Kasumi-1 (cell line): ENCODE data around the gene GLS2.
A peak's percentile ranks its signal among the peaks of the same experiment; 100 is the strongest.
"Not testable (repeated sequence)": the region's sequence is repeated elsewhere in the genome, so short reads cannot be mapped to it uniquely, and the experiment has no call there.

Experiments
- DNase-seq, 2 experiments: peaks; one replicate each; lab custom pipeline; 2025; lab: John Stamatoyannopoulos, UW

GLS2 gene

GRCh38 chr12:56488041-56488955 lies at the start of gene GLS2:
Gene GLS2, minus strand, starts transcription at chr12:56488161. Its CDS starts 43 bp downstream, at chr12:56488118.
- DNase-seq: peak; percentile 19 to 25

DNA sequence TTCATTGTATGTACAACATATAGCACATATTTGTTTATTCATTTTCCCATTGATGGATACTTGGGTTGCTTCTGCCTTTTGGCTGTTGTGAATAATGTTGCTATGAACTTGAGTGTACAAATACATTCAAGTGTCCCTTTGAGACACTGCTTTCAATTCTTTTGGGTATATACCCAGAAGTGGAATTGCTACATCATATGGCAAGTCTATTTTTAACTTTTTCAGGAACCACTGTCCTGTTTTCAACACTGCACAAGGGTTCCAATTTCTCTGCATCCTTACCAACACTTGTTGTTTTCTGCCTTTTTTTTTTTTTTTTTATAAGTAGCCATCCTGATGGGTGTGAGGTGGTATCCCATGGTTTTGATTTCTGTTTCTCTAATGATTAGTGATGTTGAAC lies 49.6 kb upstream of the GLS2 start:
- peak in 1 of 2 experiments; percentile 8 for DNase-seq

- DNase-seq: no peak
Observed at GRCh38 chr12:56530390-56531055, 42.6 kb upstream of the GLS2 start.

GRCh38 chr12:56529656-56530055 lies 41.7 kb upstream of the GLS2 start:
- no peak for DNase-seq

DNA sequence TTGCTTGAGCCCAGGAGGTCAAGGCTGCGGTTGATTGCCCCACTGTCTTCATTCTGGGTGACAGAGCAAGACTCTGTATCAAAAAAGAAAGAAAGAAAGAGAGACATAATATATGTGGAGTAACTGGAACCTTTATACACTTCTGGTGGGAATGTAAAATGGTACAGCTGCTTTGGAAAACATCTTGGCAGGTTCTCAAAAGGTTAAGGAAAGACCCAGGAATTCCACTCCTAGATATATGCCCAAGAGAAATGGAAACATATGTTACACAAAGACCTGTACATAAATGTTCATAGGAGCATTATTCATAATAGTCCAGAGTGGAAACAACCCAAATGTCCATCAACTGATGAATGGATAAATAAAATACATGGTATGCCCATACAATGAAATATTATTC lies 40.9 kb upstream of the GLS2 start:
- DNase-seq: no peak

DNA sequence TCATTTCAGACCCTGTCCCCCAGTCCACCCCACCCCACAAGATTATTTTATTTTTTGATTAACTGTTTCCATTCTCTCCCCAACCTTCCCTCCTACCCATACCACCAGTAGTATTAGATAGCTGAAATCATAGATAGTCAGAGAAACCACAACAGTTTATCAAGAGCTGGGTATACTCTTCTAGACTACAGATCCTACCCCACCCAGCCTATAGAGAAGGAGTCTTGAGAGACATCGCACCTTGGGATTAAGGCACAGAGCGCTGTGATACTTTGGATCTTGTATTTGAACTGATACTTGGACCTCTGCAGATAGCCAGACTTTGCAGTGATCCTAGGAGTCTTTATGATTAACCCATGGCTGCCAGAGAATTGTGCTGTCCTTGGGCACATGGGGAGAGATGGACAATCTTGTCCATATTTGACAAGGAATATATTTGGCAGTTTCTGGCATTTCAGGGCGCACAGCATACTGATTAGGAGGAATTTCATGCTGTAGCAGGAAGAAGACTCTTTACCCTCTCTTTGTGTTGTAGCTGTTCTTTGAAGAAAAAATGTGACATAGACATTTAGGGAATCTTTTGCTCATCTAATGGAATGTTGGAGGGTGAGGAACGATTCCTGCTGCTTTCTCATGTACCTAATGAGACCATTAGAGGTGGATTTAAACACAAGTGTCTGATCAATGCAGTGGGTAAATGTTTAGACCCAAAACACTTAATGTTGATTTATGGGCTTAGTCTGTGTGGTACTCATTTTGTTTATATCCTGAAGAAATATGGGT lies 34.6 kb upstream of the GLS2 start:
- no peak for DNase-seq

DNA sequence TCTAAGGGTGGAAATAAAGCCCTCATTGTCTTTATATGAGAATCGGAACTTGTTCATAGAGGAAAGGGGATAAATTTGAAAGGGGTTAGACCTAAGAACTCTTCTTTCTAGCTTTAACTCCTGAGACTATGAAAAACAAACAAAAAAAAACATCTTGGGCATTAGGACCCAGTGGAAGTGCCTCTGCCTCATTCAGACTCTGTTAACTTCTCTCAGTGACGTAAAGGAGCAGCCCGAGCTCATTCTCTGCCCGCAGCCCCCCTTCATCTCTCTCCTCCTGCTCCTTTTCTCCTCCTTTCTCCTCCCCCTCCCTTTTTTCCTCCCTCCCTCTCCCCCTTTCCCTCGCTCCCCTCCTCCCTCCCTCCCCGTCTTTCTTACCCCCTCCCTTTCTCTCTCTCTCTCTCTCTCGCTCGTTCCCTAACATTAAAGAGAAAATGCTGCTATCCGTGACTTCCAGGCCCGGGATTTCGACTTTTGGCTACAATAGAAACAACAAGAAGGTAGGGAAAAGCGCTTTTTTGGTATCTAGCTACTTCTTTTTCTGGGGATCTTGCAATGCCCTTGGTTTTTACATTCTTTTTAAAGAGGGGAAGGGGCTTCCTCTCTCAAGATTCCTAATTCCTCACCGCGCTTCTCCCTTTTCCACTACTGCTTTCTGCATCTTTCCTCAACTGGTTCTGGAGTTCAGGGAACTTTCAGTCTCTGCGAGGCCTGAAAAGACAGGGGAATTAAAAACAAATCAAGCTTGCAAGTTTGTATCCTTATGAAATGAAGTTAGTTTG lies 33.8 kb upstream of the GLS2 start, which contains the start of gene RBMS2:
Gene RBMS2, plus strand, starts transcription at position 231 of the 782 bp plus-strand sequence. Its CDS starts 204 bp downstream, at position 435.
- peak; percentile 80 to 90 for DNase-seq

DNA sequence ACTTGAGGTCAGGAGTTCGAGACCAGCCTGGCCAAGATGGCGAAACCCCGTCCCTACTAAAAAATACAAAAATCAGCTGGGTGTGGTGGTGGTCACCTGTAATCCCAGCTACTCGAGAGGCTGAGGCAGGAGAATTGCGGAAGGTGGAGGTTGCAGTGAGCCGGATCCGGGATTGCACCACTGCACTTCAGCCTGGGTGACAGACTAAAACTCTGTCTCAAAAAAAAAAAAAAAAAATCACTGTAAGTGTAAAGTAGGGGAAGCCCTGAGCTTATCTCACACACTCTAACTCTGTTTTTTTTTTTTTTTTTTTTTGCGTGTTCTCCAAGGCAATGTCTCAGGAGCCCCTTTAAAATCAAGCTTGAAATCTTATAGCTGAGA lies 33.2 kb upstream of the GLS2 start:
- DNase-seq: no peak

DNA sequence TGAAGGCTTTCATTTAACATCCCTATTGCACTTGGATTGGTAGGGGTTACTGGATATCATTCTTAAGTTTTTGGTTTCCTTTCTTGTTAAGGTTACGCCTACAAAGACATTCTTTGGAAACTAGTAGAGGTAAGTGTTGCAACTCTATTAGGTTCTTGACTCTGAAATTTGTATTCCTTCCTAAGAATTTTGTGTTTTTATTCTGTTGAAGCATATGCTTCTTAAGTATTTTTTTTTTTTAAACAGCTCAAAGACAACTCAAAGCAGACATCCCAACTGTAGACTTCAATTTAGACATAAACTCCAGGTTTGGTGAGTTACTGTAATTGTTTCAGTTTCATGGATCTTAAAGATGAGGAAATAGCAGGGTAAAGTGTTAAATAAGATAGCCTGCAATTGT lies 32.5 kb upstream of the GLS2 start:
- DNase-seq: no peak

- no peak for DNase-seq
Observed at GRCh38 chr12:56520048-56520447, 32.1 kb upstream of the GLS2 start.

GRCh38 chr12:56518570-56518969 lies 30.6 kb upstream of the GLS2 start:
- no peak for DNase-seq

GRCh38 chr12:56517854-56518253 lies 29.9 kb upstream of the GLS2 start:
- DNase-seq: no peak

DNA sequence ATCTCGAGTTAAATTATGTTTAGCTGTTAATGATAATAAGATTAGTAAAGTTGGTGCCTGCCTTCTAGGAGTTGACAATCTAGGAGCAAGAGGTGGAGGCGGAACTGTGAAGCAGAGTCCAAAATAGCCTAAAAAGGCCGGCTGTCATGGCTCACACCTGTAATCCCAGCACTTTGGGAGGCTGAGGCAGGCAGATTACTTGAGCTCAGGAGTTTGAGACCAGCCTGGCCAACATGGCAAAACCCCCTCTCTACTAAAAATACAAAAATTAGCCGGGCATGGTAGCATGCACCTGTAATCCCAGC lies 26.0 kb upstream of the GLS2 start:
- not testable (repeated sequence) for DNase-seq

- no peak for DNase-seq
Observed at GRCh38 chr12:56510786-56511185, 22.8 kb upstream of the GLS2 start.

GRCh38 chr12:56499879-56500278 lies 11.9 kb upstream of the GLS2 start:
- not testable (repeated sequence) for DNase-seq

- DNase-seq: not testable (repeated sequence)
Observed at GRCh38 chr12:56499452-56499851, 11.5 kb upstream of the GLS2 start.

DNA sequence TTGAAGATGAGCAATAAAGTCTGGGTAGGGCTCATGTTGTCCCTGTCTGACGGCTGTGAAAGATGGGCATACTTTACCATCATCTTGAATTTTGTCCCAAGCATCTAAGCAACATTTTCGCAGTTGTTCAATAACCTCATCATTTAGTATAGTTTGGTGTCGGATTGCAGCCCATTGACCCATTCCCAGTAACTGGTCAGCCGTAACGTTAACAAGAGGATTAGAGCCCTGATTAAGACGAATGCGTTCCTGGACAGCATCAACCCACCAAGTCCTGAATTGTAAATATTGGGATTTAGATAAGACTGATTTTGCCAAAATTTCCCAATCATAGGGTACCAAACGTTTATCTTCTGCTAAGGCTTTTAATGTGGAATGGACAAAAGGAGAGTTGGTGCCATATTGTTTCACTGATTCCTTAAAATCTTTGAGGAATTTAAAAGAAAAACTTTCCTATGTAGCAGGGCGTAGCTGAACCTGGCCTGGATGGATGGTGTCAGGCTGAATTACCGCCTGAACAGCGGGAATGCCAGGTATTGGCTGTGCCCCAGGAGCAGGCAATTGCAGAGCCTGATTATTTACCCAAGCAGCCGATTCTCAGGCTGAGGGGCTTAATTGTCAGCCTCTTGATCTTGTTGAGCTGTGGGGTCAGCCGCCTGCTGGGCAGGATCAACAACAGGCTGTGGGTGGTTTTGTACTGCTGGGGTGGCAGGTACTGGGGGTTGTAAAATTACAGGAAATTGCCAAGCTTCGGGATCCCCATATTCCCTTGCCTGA lies 10.4 kb upstream of the GLS2 start:
- DNase-seq: not testable (repeated sequence)

- DNase-seq: not testable (repeated sequence)
Observed at GRCh38 chr12:56496704-56497103, 8.7 kb upstream of the GLS2 start.

DNA sequence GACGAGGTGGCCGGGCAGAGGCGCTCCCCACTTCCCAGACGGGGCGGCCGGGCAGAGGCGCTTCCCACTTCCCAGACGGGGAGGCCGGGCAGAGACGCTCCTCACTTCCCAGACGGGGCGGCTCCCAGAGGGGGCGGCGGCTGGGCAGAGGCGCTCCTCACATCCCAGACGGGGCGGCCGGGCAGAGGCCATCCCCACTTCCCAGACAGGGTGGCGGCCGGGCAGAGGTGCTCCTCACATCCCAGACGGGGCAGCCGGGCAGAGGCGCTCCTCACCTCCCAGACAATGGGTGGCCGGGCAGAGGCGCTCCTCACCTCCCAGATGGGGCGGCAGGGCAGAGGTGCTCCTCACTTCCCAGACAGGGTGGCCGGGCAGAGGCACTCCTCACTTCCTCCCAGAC lies 6.5 kb upstream of the GLS2 start:
- DNase-seq: not testable (repeated sequence)

- DNase-seq: not testable (repeated sequence)
Observed at GRCh38 chr12:56494106-56494415, 6.1 kb upstream of the GLS2 start.
